Epithelial cell of alveolus of lung (primary cell): ENCODE measurements around the gene PRAMEF17. TPM values are rescaled to one million over a fixed set of nuclear protein-coding genes. Genes with fewer than 3 reads are reported as not detected.

Source experiments
- total RNA-seq: library from RNA; depleted of rRNA; stranded (reverse); fragments of >200 nt; gene quantifications from 2 replicates; pipeline ENCODE4 v1.2.1, GENCODE V29; 2015

PRAMEF17 gene
- total RNA-seq: not detected in 2 replicates

GRCh38 chr1:13389332-13389731 is at the start of gene PRAMEF17:
Gene PRAMEF17 (plus strand): TSS chr1:13389632. CDS start chr1:13389658, 26 bp downstream.

GRCh38 chr1:13347034-13347433 is 42.4 kb upstream of the PRAMEF17 start, which contains the start of gene PRAMEF14:
Gene PRAMEF14 (minus strand): TSS chr1:13347134. CDS start chr1:13345314, 1,820 bp downstream.

GRCh38 chr1:13410150-13410549 is 20.7 kb downstream of the PRAMEF17 start, which contains the start of gene PRAMEF20:
Gene PRAMEF20 (plus strand): TSS chr1:13410450. CDS start chr1:13416355, 5,905 bp downstream.

Other genes with a start within 250 kb of the PRAMEF17 start
- gene PRAMEF26, start 233.6 kb upstream of the PRAMEF17 start, total RNA-seq: not detected in 2 replicates
- not detected in 2 replicates for gene HNRNPCL4, start 224.0 kb upstream of the PRAMEF17 start, total RNA-seq
- gene PRAMEF9, start 217.8 kb upstream of the PRAMEF17 start, total RNA-seq: not detected in 2 replicates
- not detected in 2 replicates for gene PRAMEF13, start 188.2 kb upstream of the PRAMEF17 start, total RNA-seq
- not detected in 2 replicates for gene PRAMEF18, start 163.5 kb upstream of the PRAMEF17 start, total RNA-seq
- not detected in 2 replicates for gene PRAMEF5, start 135.4 kb upstream of the PRAMEF17 start, total RNA-seq
- not detected in 2 replicates for gene PRAMEF8, start 104.5 kb upstream of the PRAMEF17 start, total RNA-seq
- gene PRAMEF33, start 86.1 kb upstream of the PRAMEF17 start, total RNA-seq: not detected in 2 replicates
- not detected in 2 replicates for gene PRAMEF15, start 74.1 kb upstream of the PRAMEF17 start, total RNA-seq
- not detected in 2 replicates for gene PRAMEF14, start 42.5 kb upstream of the PRAMEF17 start, total RNA-seq
- gene PRAMEF19, start 17.7 kb upstream of the PRAMEF17 start, total RNA-seq: not detected in 2 replicates
- gene PRAMEF20, start 20.8 kb downstream of the PRAMEF17 start, total RNA-seq: not detected in 2 replicates
- 0.39 TPM in 1 of 2 replicates, not detected in the other for gene LRRC38, start 124.4 kb downstream of the PRAMEF17 start, total RNA-seq
- 15.3 and 18.2 TPM in 2 replicates for gene PDPN, start 194.2 kb downstream of the PRAMEF17 start, total RNA-seq